HG03103 (cell line): Measurements from ENCODE around the gene CASS4.
"Not testable (repeated sequence)": the region's sequence is repeated elsewhere in the genome, so short reads cannot be mapped to it uniquely, and the experiment has no call there.

Source experiments
- ATAC-seq: cut with Tn5 transposase; IDR thresholded peaks from one replicate; pipeline ENCODE4 v1.9.1; 2021; ENCODE audit warnings: low read depth; ENCODE audit not compliant: unreplicated experiment

Gene CASS4

DNA sequence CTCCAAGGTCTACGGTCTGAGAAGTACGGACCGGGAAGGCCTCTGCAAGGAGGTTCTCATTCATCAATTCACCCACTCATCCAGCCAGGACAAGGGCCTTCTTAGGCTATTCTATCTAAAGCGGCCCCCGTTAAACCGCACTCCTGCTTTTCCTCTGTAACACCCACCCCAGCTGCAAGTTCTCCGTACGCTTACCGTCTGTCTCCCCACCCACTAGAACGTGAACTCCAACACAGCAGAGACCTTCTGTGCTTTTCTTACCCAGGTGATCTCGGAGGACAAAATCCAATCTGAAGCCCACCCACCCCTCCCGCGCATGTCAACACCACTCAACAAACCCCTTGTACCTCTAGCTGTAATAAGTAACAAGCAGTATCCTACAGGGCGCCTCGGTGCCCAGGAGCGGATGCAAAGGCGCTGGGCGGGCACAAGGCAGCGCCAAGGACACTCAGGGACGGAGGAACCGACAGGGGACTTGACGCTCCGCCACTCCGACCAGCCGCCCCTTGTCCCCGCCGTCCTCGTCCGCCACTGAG, 20.4 kb upstream of the CASS4 start:
- peak; percentile 29 for ATAC-seq

DNA sequence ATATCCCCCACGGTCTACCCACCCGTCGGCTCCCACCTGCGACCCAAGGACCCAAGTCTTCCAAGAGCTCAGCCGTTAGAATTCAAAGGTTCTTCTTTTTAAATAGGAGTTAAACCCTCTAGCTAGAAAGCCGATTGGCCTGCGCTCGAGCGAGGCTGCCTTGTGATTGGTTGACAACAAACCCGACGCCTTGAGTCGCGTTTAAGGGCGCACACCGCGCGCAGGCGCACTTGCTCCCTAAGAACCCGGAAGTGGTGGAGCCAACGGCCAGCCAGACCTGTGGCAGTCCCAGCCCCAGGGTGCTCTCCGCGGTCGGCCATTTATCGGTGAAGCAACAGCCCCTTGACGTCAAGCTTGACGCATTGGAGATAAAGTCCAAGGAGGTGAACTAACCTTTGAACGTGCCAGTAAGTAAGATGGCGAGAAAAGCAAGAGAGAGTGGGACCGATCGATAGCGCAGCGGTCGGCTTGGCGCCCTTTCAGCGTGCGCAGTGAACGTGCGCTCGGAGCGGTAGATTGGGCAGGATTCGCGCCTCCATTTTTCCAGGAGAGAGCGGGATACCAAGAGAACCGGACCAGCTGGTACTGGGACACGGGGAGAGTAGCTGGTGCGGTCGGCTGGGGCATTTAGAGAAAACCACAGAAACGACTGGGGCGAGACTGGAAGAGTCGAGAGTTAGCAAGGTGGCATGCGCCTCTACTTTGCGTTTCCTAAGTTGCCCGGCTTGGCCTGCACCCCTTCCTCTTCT, 19.8 kb upstream of the CASS4 start, which contains the start of the genes AURKA and CSTF1:
Gene AURKA, minus strand, starts transcription at position 84 of the 749 bp plus-strand sequence. CDS start 4,018 bp downstream, outside the sequence.
Gene CSTF1, plus strand, starts transcription at position 514 of the 749 bp plus-strand sequence. CDS start 2,908 bp downstream, outside the sequence.
- peak; percentile 94 for ATAC-seq

DNA sequence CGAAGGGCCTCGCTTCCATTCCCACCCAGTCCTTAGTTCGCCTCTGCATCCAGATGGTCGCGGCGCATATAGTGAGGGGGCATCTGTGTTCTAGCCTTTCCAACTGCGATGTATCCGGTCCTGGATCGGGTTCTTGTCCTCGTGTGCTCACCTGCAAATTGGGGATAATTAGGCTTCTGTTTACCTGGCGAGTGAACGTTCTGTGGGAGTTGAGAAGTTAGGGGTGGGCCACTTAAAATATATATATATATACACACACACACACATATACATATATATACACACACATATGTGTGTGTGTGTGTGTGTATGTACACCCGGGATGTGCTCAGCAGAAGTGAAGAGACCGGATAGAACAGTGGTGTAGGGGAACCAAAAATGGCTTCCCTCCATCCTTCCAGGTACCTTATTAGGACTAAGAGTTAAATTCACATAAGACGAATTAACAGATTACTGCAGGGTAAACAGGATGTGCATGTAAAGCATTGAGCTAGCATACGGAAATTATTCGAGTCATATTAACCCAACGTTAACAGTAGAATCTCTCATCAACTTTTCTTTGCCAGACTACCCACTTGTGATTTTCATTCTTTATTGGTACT, 19.1 kb upstream of the CASS4 start:
- no peak for ATAC-seq

DNA sequence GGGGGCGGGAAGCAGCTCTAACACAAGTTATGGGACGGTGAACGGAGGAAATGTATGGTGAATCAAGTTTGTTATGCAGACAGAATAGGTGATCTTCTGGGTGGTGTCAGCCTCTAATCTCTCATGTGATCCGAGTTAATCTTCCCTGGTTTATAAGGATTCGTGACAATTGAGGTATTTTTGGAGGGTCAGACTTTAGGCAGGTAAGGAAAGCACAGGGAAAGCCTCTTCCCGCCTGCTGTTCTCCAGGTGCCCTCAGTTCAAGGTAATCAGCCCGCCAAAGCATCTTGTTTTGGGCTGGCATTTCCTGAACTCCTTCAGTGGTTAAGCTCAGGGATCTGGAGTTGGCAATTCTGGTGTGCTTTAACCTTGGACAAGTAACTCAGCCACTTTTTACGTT, 18.4 kb upstream of the CASS4 start:
- ATAC-seq = no peak

DNA sequence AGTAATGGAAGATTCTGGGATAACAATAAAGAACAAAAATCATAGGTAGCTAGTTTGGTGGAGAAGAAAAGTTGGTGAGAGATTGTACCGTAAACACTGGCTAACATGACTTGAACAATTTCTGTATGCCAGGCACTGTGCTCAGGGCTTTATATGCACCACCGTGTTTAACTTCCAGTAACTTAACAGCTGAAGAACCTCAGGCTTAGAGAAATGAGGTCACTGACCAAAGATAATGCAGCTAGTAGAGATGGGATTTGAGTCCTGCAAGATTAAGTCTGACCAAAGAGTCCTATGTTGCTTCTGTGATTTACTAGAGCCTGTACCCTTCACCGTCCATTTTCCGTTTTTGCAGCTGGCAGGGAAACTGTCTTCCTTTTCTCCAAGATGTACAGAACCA, 16.9 kb upstream of the CASS4 start:
- no peak for ATAC-seq

DNA sequence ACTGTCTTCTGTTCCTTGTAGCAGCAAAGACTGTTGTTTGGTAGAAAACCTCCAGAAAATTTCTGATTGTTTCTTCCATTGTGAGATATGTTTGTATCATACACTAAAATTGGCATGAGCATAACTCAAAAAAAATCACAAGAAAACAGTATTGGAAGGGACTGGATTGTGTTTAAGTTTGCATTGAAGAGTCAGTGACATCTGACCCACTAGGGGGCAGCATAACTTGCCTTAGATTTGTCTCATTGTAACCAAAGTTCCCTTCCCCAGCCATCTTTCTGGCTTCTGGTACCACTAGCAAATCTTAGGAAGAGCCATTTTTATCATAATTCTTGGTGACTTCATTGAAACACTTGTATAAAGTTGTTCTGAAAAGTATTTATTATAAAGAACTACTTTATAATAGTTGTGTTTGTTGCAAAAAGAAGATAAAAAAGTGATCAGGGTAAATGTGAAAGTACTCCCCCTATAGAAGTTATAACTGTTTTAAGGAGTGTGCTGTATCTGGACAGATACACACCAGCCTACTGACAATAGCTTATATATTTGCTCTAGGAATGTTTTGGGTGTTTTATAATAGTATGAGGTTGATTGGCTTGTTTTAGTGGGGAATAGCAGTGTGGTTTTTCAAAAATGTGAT, 11.9 kb upstream of the CASS4 start:
- ATAC-seq = peak; percentile 65

DNA sequence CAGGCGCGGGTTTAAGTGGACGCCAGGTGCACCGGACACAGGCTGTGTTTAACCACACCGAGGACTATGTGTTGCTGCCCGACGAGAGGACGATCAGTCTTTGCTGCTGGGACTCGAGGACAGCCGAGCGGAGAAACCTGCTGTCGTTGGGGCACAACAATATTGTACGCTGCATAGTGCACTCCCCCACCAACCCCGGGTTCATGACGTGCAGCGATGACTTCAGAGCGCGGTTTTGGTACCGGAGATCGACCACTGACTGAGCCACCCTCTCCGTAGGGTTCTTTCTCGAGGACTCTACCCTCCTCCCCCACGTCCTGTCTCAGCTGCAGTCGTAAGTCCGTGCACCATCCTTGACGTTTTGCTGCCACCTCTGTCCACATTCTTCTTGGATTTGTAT, 8.6 kb upstream of the CASS4 start:
- ATAC-seq = no peak

DNA sequence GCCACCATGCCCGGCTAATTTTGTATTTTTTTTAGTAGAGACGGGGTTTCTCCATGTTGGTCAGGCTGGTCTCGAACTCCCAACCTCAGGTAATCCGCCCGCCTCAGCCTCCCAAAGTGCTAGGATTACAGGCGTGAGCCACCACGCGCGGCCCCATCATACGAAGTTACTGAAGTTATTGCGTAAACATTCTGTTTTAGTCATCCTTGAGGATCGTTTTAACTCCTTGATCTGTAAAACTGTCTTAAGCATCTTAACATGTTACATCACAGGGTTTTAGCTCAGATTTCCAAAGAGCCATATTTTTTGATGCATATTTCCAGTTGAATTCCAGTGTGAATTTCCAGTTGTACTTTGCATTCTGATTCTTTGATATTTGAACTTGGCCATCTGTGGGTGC, 6.7 kb upstream of the CASS4 start:
- ATAC-seq = not testable (repeated sequence)

DNA sequence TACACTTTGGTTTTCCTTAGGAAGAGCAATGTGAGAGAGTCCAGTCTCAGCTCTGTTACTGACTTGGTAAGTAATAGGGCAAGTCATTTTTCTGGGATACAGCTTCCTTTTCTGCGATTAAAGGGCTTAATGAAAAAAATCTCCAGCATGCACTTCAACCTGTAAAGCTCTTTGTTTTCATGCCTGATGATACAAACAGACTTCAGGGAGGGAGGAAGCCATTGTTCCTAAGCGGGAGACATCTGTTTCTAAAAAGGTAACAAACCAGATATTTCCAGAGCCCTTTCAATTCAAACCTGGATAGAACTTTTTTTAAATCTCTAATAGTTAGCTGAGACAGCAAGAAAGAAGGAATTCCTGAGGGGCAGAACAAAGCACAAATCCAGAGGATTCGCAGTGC, 5.2 kb upstream of the CASS4 start:
- ATAC-seq = no peak

DNA sequence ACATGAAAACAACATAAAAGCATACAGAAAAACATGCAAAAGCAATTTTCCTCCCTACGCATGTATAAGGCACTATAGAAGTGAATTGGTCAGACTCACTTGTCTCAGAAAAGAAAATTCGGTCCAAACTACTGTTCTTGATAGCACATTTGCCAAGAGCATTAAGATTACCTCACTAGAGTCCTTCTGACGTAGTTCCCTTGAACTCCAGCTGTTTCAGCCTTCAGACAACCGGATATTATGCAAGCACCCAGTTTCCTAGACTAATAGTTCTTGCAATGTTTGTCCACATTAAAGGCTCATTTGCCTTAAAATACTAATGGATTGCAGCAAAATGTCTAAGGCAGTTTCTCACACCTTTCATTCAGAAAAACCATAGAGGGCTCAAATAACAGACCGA, 2.5 kb upstream of the CASS4 start:
- no peak for ATAC-seq

DNA sequence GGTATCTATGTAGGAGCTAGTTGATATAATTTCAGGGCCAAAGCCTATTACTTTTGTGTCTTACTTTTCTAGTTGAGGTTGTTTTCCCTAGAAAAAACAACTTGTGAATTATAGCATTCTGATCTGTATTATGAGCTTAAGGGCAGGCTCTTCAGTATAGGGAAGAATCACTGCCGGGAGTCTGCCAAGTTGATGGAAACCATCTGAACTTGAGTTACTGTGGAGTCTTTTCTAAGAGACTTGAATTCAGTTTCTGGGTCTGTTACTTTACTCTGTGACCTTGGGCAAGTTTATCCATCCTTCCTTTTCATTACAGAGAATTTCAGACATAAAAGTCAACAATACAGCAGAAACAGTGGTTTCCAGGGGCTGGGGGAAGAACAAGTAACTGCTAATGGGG, 2.1 kb upstream of the CASS4 start:
- ATAC-seq = no peak

DNA sequence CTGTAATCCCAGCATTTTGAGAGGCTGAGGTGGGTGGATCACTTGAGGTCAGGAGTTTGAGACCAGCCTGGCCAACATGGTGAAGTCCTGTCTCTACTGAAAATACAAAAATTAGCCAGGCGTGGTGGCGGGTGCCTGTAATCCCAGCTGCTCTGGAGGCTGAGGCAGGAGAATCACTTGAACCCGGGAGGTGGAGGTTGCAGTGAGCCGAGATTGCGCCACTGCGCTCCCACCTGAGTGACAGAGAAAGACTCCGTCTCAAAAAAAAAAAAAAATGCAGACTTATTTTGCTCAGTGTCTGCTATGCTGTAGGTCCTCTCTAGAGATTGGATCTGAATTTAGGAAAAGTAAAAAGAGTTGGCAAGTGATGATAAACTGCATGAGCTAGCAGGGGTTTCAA, 773 bp upstream of the CASS4 start:
- not testable (repeated sequence) for ATAC-seq

DNA sequence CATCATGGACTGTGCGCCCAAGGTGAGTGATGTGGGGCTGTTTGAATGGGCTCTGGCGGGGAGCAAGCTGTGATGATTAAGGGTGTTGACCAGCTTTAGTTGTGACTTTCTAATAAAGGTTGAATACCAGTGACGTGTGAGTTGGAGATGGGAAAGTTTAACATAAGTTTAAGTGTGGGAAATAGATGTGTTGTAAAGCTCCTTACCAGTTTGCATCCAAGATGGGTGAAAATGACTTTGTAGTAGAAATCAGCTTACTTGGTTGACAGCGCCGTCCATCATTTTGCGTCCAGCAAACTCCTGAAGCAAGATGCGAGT, 372 bp downstream of the CASS4 start:
- ATAC-seq = no peak

DNA sequence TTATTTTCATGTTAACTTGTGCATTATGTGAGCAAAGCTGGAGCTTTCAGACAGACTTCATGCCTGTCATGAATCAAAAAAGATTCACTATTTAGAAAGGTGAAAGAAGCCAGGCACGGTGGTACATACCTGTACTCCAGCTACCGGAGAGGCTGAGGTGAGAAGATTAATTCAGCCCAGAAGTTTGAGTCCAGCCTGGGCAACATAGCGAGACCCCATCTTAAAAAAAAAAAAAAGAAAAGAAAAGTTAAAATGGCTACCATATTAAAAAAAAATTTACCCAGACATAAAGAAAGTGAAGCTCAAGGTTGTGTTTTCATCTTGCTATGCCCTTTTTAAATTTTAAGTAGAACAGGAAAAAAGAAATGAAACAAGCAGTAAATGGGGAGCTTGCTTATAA, 889 bp downstream of the CASS4 start:
- no peak for ATAC-seq

DNA sequence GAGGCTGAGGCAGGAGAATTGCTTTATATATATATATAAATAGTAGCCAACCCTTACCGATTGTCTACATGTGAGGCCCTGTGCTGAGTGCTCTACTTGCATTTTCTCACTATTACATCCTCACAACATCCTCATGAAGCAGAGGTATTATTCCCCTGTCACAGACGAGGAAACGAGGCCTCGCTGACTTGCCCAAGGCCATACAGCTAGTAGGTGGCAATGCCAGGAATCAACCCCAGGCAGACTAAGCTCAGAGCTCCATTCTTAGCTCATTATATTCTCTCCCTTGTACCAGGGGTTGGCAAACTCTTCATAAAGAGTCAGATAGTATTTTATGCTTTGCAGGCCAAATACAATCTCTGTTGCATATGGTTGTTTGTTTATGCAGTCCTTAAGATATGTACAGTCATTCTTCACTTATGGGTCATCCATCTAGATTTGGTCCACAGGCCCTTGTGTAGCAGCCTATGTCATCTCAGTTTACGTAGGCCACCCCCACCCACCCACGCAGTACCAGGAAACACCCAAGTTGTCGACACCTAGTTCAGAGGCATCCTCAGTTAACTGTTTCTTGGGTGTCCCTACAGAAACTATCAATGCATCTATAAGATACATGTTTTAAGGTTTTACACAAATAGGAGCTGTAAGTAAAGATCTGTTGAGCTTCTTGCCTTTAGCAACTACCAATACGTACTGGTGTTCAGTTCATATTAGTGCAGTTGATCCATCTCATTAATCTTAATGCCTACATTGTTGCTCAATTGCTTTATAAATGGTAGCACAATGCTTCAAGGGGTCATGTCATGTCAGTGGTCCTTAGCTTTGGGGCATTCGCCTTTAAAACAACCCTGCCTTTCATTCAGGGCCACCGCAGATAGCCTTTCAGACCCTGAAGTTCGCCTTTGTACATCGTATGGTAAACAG, 3.0 kb downstream of the CASS4 start:
- no peak for ATAC-seq

DNA sequence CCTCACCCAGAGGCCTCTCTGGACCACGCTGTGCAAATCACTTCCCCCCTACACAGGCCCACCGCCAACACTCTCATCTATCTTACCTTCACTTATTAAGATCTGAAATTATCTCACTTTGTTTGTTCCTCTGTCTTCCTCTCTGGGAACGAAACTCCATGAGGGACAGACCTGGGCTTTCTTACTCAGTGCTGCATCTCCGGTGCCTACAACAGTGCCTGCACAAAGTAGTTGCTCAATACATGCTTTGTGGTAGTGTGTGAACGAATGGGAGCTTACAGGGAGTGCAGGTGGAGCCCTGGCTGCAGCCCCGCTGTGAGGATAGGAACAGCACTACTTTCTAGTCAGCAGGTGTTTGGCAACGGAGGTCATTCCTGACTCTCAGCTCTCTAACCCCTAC, 5.3 kb downstream of the CASS4 start:
- ATAC-seq = no peak

DNA sequence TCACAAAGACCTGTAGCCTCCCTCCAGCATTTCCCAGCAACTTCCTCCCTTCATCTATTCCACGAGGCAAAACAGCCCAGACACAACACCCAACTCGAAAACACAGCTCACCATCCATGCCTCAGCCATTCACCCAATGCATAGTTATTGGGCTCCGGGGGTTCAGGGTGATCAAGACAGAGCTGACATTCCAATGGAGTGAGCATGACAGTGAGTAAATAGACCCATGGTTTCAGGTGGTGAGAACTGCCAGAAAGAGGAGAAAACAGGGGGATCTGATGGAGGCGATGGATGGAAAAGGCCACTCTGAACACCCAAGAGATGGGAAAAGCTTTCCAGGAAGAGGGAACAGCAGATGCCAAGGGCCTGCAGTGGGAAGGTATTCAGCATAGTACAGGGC, 5.9 kb downstream of the CASS4 start:
- ATAC-seq = no peak

DNA sequence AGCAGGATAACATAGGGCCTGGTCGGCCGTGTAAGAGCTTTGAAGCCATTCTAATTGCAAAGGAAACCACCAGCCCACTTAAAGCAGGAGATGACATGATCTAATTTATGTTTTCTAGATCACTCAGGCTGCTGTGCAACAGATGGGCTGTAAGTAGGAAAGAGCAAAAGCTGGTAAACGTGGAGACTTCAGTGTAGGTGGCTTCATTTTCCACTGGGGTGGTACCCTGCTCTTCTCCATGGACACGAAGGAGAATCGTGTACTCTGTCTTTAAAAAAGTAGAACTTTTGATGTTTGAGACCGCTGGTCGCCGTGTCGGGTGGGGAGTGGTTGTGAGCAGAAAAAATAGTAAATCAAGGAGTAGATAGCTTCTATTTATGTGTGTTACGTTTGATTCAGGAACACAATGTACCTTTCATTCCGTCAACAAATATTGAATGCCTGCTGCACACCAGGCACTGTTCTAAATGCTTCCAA, 6.4 kb downstream of the CASS4 start:
- ATAC-seq = no peak

DNA sequence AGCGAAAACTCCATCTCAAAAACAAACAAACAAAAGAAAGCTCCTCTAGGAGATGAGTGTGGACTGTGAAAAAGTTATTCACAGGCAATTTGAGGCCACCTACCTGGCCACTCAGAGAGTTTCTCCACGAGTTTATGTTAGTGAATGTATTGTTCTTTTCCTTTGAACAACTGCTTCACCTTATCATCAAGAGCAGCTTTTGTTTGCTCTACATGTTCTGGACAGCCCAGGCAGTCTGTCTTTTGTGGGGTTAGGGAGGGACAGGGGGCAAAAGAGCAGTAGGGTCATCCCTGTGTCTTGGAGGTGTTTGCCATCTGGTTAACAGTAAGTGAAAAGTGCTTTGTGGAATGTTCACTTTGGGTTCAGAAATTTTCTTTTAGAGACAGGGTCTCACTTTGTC, 8.0 kb downstream of the CASS4 start:
- ATAC-seq = no peak

DNA sequence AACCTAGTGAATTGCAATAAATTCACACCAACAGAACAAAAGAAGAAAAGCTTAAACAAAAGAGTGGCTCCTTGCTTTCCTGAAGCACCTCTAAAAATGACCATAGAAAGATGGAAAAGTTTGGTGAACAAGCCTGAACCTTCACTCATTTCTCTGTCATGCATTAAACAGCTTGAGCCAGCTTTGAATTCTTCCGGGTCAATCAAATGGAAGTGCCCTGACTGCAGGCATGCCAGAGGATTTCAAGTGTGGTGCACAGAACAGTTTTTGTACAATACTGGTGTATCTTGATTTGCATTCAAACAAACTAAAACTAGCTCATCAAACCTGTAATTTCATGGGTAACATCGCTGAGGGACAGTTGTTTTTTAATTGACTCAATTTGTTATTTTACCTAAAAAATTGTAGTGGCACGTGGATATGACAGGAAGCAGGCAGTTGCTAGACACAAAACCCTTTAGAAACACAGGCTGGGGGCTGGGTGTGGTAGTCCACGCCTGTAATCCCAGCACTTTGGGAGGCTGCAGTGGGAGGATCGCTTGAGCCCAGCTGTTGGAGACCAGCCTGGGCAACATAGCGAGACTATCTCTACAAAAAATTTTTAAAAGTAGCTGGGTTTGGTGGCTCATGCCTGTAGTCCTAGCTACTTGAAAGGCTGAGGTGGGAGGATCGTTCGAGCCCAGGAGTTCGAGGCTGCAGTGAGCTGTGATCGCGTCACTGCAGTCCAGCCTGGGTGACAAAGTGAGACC, 9.1 kb downstream of the CASS4 start:
- ATAC-seq = no peak
